ENCODE measurements around the gene SLC38A9. TPM values are rescaled to one million over a fixed set of nuclear protein-coding genes. Genes with fewer than 3 reads are reported as not detected.

Gene SLC38A9
- polyA plus RNA-seq, 1 donor (not counting 4 experiments of a cell fraction or from before 2014, with no cell fraction given) = 43.3 TPM

- H3K4me2 ChIP-seq (ENCODE audit: control insufficient read depth, extremely low read depth, insufficient read depth, low read depth, low read length) = no peak overlapping the region
- H3K9me3 ChIP-seq (ENCODE audit: control insufficient read depth, low read depth, low read length) = no peaks in the 10 kb centered on the region
- no peak overlapping the region for H2AFZ ChIP-seq (ENCODE audit: control insufficient read depth, low read length)
- no peak overlapping the region for H3K9ac ChIP-seq (ENCODE audit: control insufficient read depth, extremely low read depth, insufficient read depth, low read length)
- TF ChIP-seq CTCF (optimal IDR thresholded peaks at IDR 0.05 in 1 of 3, IDR thresholded peaks at IDR 0.05 in 1 of 3, conservative IDR thresholded peaks at IDR 0.05 in 1 of 3; ENCODE audit: extremely low read depth in 1 of 3, insufficient read depth in 2 of 3, low read length in 3 of 3) (no peak), EZH2 (IDR thresholded peaks at IDR 0.05; ENCODE audit: low read length) (no peak)
- dilution Hi-C loops (cut with MboI; ENCODE audit: extremely low pct_ligation_motif_present, low sequenced_read_pairs) = no loop called here
- FAIRE-seq (peak; percentile 20), DNase-seq (ENCODE audit: low read depth, low spot score) (no peak)
- H4K20me1 ChIP-seq (ENCODE audit: control insufficient read depth, extremely low read depth, insufficient read depth, low read length) = no peaks in the 10 kb centered on the region
- H3K9me1 ChIP-seq (ENCODE audit: control insufficient read depth, extremely low read depth, insufficient read depth, low read length) = no peaks in the 10 kb centered on the region
- H3K79me2 ChIP-seq (ENCODE audit: control insufficient read depth, insufficient read depth, low read length) = no peaks in the 10 kb centered on the region
- no peaks in the 10 kb centered on the region for H3K27me3 ChIP-seq (ENCODE audit: control insufficient read depth, extremely low read depth, insufficient read depth, low read length)
- no peaks in the 10 kb centered on the region for H3K36me3 ChIP-seq (ENCODE audit: control insufficient read depth in 2 of 2, extremely low read depth in 1 of 2, insufficient read depth in 2 of 2, low read length in 2 of 2)
- H3K4me3 ChIP-seq (ENCODE audit: control insufficient read depth in 2 of 3, extremely low read depth in 1 of 3, insufficient read depth in 2 of 3, low read depth in 1 of 3, low read length in 3 of 3) = no peak overlapping the region
- no peak overlapping the region for H3K27ac ChIP-seq (ENCODE audit: control insufficient read depth, insufficient read depth, low read length)
- no peaks in the 10 kb centered on the region for H3K4me1 ChIP-seq (ENCODE audit: control insufficient read depth, extremely low read depth, insufficient read depth, low read length)
Measured at GRCh38 chr5:55624841-55625588, 87.1 kb downstream of the SLC38A9 start.

GRCh38 chr5:55623789-55624188 lies 88.3 kb downstream of the SLC38A9 start:
- H2AFZ ChIP-seq (ENCODE audit: control insufficient read depth, low read length) = no peak overlapping the region
- no peak for DNase-seq (ENCODE audit: low read depth, low spot score)
- H3K27me3 ChIP-seq (ENCODE audit: control insufficient read depth, extremely low read depth, insufficient read depth, low read length) = no peaks in the 10 kb centered on the region
- H3K79me2 ChIP-seq (ENCODE audit: control insufficient read depth, insufficient read depth, low read length) = no peaks in the 10 kb centered on the region
- H3K4me2 ChIP-seq (ENCODE audit: control insufficient read depth, extremely low read depth, insufficient read depth, low read depth, low read length) = no peak overlapping the region
- no peak for FAIRE-seq
- no peaks in the 10 kb centered on the region for H4K20me1 ChIP-seq (ENCODE audit: control insufficient read depth, extremely low read depth, insufficient read depth, low read length)
- no peaks in the 10 kb centered on the region for H3K36me3 ChIP-seq (ENCODE audit: control insufficient read depth in 2 of 2, extremely low read depth in 1 of 2, insufficient read depth in 2 of 2, low read length in 2 of 2)
- no peaks in the 10 kb centered on the region for H3K9me1 ChIP-seq (ENCODE audit: control insufficient read depth, extremely low read depth, insufficient read depth, low read length)
- no peaks in the 10 kb centered on the region for H3K9me3 ChIP-seq (ENCODE audit: control insufficient read depth, low read depth, low read length)
- H3K4me3 ChIP-seq (ENCODE audit: control insufficient read depth in 2 of 3, extremely low read depth in 1 of 3, insufficient read depth in 2 of 3, low read depth in 1 of 3, low read length in 3 of 3) = no peak overlapping the region
- dilution Hi-C loops (cut with MboI; ENCODE audit: extremely low pct_ligation_motif_present, low sequenced_read_pairs) = no loop called here
- H3K4me1 ChIP-seq (ENCODE audit: control insufficient read depth, extremely low read depth, insufficient read depth, low read length) = no peaks in the 10 kb centered on the region
- no peak overlapping the region for H3K9ac ChIP-seq (ENCODE audit: control insufficient read depth, extremely low read depth, insufficient read depth, low read length)
- TF ChIP-seq EZH2 (IDR thresholded peaks at IDR 0.05; ENCODE audit: low read length) (no peak), CTCF (optimal IDR thresholded peaks at IDR 0.05 in 1 of 3, IDR thresholded peaks at IDR 0.05 in 1 of 3, conservative IDR thresholded peaks at IDR 0.05 in 1 of 3; ENCODE audit: extremely low read depth in 1 of 3, insufficient read depth in 2 of 3, low read length in 3 of 3) (no peak)
- H3K27ac ChIP-seq (ENCODE audit: control insufficient read depth, insufficient read depth, low read length) = no peak overlapping the region

All from keratinocyte (primary cell).